Loucy (cell line): Measurements from ENCODE around the gene APCDD1.
A peak's percentile ranks its signal among the peaks of the same experiment; 100 is the strongest.
"Not testable (repeated sequence)": the region's sequence is repeated elsewhere in the genome, so short reads cannot be mapped to it uniquely, and the experiment has no call there.

Source experiments
- H2AFZ ChIP-seq: fragments of 200-600 bp; sonication (generic); 2 replicates; pipeline ENCODE4 v1.6.0; 2016; ENCODE audit warnings: antibody characterized with exemption, mild to moderate bottlenecking, low read length, moderate library complexity
- H3F3A ChIP-seq: fragments of 200-600 bp; 2 replicates; pipeline ENCODE4 v1.6.0; 2016; ENCODE audit warnings: antibody characterized with exemption, low read depth, mild to moderate bottlenecking
- H3K27me3 ChIP-seq: fragments of 200-600 bp; sonication (generic); 2 replicates; pipeline ENCODE4 v1.6.1; 2014; ENCODE audit warnings: low read length, mild to moderate bottlenecking; ENCODE audit not compliant: insufficient read depth, poor library complexity, severe bottlenecking
- H3K36me3 ChIP-seq: fragments of 200-600 bp; sonication (generic); 2 replicates; pipeline ENCODE4 v1.6.1; 2016; ENCODE audit warnings: low read length; ENCODE audit not compliant: insufficient read depth
- H3K4me1 ChIP-seq: fragments of 200-600 bp; sonication (generic); 2 replicates; pipeline ENCODE4 v1.5.1; 2014; ENCODE audit warnings: low read length, mild to moderate bottlenecking; ENCODE audit not compliant: insufficient read depth, poor library complexity, severe bottlenecking
- H3K4me2 ChIP-seq: fragments of 200-600 bp; sonication (generic); 2 replicates; pipeline ENCODE4 v1.6.0; 2014; ENCODE audit warnings: antibody characterized with exemption, low read length, low read depth, mild to moderate bottlenecking; ENCODE audit not compliant: poor library complexity, severe bottlenecking
- H3K4me3 ChIP-seq: fragments of 200-600 bp; sonication (generic); 2 replicates; pipeline ENCODE4 v1.5.1; 2014; ENCODE audit warnings: low read length, mild to moderate bottlenecking, mixed read lengths; ENCODE audit not compliant: poor library complexity, severe bottlenecking
- H3K79me2 ChIP-seq: fragments of 200-600 bp; sonication (generic); 2 replicates; pipeline ENCODE4 v1.6.1; 2014; ENCODE audit warnings: low read length; ENCODE audit not compliant: insufficient read depth
- H3K9ac ChIP-seq: fragments of 200-600 bp; sonication (generic); 2 replicates; pipeline ENCODE4 v1.6.0; 2014; ENCODE audit warnings: mild to moderate bottlenecking, low read depth, low read length, moderate library complexity; ENCODE audit not compliant: poor library complexity, severe bottlenecking
- H3K9me2 ChIP-seq: fragments of 200-600 bp; sonication (generic); replicated peaks from 2 replicates; pipeline ENCODE4 v1.6.1; 2016; ENCODE audit warnings: low read depth, low read length, mixed read lengths
- H3K9me3 ChIP-seq: fragments of 200-600 bp; sonication (generic); 2 replicates; pipeline ENCODE4 v1.6.1; 2014; ENCODE audit warnings: mild to moderate bottlenecking, antibody characterized with exemption, low read length, low read depth; ENCODE audit not compliant: insufficient read depth
- H4K20me1 ChIP-seq: fragments of 200-600 bp; sonication (generic); 2 replicates; pipeline ENCODE4 v1.6.0; 2014; ENCODE audit warnings: antibody characterized with exemption, low read length, mild to moderate bottlenecking; ENCODE audit not compliant: insufficient read depth, poor library complexity, severe bottlenecking
- EZH2phosphoT487 ChIP-seq: fragments of 200-600 bp; IDR thresholded peaks from 2 replicates; pipeline ENCODE4 v1.6.1; 2018; ENCODE audit warnings: antibody characterized with exemption, mild to moderate bottlenecking, moderate library complexity, borderline replicate concordance
- TF ChIP-seq, protein P1 (sequence below): fragments of 200-600 bp; sonication (generic); conservative IDR thresholded peaks from 2 replicates; pipeline ENCODE4 v1.5.1; 2014; ENCODE audit warnings: mild to moderate bottlenecking, antibody characterized with exemption, low read length

Gene APCDD1

DNA sequence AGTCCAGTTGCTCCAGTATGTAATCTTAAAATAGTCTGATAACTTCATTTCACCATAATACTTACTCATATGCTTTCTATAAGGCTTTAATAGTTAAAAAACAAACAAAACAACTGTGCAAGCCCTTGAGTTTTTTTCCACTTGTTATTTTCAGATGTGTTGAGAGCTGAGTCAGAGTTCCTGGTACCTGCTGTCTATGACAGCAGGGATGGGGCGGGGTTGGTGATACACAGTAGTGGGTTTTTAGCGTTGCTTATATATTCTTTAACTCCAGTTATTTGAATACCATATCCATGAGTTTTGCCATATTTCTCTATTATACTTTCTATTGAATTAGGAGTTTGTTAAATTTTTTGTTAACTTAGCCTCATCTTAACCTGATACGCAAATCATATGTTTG, 76.4 kb downstream of the APCDD1 start:
- TF ChIP-seq EZH2phosphoT487, result no peak
- Histone ChIP-seq H3K4me1 (peaks cover 35% of the 10 kb centered on the region), H3K27me3 (no peaks in the 10 kb centered on the region), H3K9me3 (no peaks in the 10 kb centered on the region), H2AFZ (no peak overlapping the region), H3K4me2 (peak overlapping the region; percentile 88), H3K36me3 (peaks cover 9% of the 10 kb centered on the region; the same call in 1 of the 2 replicates), H3F3A (no peaks in the 10 kb centered on the region), H3K4me3 (peak overlapping the region; percentile 47), H4K20me1 (peaks cover 48% of the 10 kb centered on the region), H3K9me2 (no peaks in the 10 kb centered on the region), H3K9ac (peak overlapping the region; percentile 43), H3K79me2 (peaks cover 79% of the 10 kb centered on the region)

DNA sequence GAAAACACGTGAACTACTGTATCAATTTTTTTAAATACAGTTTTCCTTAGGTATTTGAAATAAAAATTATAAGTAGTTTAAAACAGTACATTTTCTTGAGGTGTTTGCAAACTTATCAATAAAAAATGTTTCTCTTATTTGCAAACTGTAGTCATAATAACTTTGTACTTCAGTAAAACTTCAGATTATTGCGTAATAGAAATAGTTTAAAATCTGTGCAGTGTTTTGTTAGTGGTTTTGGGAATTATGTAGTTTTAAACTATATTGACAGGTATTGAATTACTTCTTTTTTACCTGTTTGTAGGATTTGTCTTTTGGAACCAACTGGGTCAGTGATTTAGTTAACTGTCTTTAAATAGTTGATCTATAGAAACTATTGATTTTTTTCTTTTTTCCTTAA, 78.7 kb downstream of the APCDD1 start:
- peaks cover 59% of the 10 kb centered on the region for H3K79me2 ChIP-seq
- H3K9me3 ChIP-seq, result no peaks in the 10 kb centered on the region
- no peak overlapping the region for H3K4me3 ChIP-seq
- H3K4me1 ChIP-seq, result peaks cover 27% of the 10 kb centered on the region
- peaks cover 11% of the 10 kb centered on the region; the same call in 1 of the 2 replicates for H3K36me3 ChIP-seq
- H3K9ac ChIP-seq, result no peak overlapping the region
- no peak overlapping the region for H3K4me2 ChIP-seq
- H4K20me1 ChIP-seq, result peaks cover 36% of the 10 kb centered on the region
- TF ChIP-seq EZH2phosphoT487, result no peak
- TF ChIP-seq, protein P1, sequence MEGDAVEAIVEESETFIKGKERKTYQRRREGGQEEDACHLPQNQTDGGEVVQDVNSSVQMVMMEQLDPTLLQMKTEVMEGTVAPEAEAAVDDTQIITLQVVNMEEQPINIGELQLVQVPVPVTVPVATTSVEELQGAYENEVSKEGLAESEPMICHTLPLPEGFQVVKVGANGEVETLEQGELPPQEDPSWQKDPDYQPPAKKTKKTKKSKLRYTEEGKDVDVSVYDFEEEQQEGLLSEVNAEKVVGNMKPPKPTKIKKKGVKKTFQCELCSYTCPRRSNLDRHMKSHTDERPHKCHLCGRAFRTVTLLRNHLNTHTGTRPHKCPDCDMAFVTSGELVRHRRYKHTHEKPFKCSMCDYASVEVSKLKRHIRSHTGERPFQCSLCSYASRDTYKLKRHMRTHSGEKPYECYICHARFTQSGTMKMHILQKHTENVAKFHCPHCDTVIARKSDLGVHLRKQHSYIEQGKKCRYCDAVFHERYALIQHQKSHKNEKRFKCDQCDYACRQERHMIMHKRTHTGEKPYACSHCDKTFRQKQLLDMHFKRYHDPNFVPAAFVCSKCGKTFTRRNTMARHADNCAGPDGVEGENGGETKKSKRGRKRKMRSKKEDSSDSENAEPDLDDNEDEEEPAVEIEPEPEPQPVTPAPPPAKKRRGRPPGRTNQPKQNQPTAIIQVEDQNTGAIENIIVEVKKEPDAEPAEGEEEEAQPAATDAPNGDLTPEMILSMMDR, result no peak
- H2AFZ ChIP-seq, result no peak overlapping the region
- H3F3A ChIP-seq, result no peaks in the 10 kb centered on the region
- no peaks in the 10 kb centered on the region for H3K9me2 ChIP-seq
- H3K27me3 ChIP-seq, result no peaks in the 10 kb centered on the region

DNA sequence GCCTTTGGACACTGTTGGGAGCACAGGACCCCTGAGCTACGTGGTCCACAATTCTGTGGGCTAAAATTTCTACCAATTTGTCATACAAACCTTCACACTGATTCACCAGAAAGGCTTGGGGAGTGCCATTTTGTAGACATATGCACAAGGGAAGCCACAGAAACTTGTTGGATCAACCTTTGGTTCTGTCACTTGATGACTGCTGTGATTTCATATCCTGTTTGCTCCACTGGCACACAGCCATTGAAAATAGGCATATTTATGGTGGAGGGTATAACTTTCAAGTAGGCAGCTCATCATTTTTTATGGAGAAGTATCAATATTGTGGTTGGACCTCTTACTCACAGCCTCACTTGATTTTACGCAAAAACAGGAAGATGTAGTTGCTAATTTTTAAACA, 81.8 kb downstream of the APCDD1 start:
- H3K4me1 ChIP-seq, result peaks cover 6% of the 10 kb centered on the region
- no peak overlapping the region for H3K9ac ChIP-seq
- H4K20me1 ChIP-seq, result peaks cover 9% of the 10 kb centered on the region
- H3K27me3 ChIP-seq, result no peaks in the 10 kb centered on the region
- peaks cover 29% of the 10 kb centered on the region for H3K79me2 ChIP-seq
- H3K9me3 ChIP-seq, result no peaks in the 10 kb centered on the region
- no peak overlapping the region for H3K4me3 ChIP-seq
- no peak overlapping the region for H3K4me2 ChIP-seq
- H3K36me3 ChIP-seq, result peaks cover 39% of the 10 kb centered on the region; the same call in 1 of the 2 replicates
- H3F3A ChIP-seq, result no peaks in the 10 kb centered on the region
- H2AFZ ChIP-seq, result no peak overlapping the region
- no peaks in the 10 kb centered on the region for H3K9me2 ChIP-seq
- no peak for TF ChIP-seq EZH2phosphoT487
- TF ChIP-seq, protein P1, result no peak

DNA sequence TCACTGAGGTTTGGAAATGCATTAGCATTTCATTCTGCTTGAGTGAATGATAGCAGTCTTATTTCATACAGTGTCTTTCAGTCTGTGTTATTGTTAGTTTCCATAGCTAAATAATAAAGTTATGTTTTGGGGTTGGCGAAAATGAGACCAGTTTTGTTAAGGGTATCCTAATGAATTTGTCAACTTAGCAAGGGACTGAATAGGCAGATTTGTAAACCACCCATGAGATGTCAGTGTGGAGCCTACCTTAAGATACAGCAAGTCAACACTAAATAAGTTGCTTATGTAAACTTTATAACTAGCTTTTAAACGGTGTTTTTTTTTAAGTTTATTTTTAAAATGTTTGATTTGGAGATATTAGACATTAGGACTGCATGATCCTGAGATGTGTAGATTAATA, 83.3 kb downstream of the APCDD1 start:
- no peaks in the 10 kb centered on the region for H3K9me2 ChIP-seq
- no peaks in the 10 kb centered on the region for H3K27me3 ChIP-seq
- no peak overlapping the region for H3K4me2 ChIP-seq
- H3K9me3 ChIP-seq, result no peaks in the 10 kb centered on the region
- H4K20me1 ChIP-seq, result no peaks in the 10 kb centered on the region
- H3K36me3 ChIP-seq, result peaks cover 50% of the 10 kb centered on the region; the same call in 1 of the 2 replicates
- H3K9ac ChIP-seq, result no peak overlapping the region
- no peak overlapping the region for H2AFZ ChIP-seq
- no peaks in the 10 kb centered on the region for H3F3A ChIP-seq
- peaks cover 14% of the 10 kb centered on the region; the same call in 1 of the 2 replicates for H3K79me2 ChIP-seq
- no peak overlapping the region for H3K4me3 ChIP-seq
- H3K4me1 ChIP-seq, result no peaks in the 10 kb centered on the region
- TF ChIP-seq, protein P1, result no peak
- no peak for TF ChIP-seq EZH2phosphoT487

DNA sequence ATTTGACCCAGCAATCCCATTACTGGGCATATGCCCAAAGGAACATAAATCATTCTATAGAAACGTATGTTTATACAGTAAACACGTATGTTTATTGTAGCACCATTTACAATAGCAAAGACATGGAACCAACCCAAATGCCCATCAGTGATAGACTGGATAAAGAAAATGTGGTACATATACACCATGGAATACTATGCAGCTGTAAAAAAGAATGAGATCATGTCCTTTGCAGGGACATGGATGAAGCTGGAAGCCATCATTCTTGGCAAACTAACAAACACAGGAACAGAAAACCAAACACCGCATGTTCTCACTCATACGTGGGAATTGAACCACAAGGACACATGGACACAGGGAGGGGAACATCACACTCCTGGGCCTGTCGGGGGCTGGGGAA, 84.7 kb downstream of the APCDD1 start:
- not testable (repeated sequence) for H3K4me3 ChIP-seq, H3F3A ChIP-seq, H3K27me3 ChIP-seq, H3K79me2 ChIP-seq, H3K9me3 ChIP-seq, H3K9ac ChIP-seq, H3K4me1 ChIP-seq, H2AFZ ChIP-seq, H3K9me2 ChIP-seq, H3K4me2 ChIP-seq, H4K20me1 ChIP-seq
- peaks cover 62% of the 10 kb centered on the region; the same call in 1 of the 2 replicates for H3K36me3 ChIP-seq
